Sigmoid colon (tissue), 4 donors: ENCODE measurements around the gene SFMBT2.

Experiments used
- CTCF ChIP-seq, 4 experiments: fragments of 450-650 bp in 3 of 4; fragments of 200-600 bp in 1 of 4; IDR thresholded peaks; one replicate each; pipeline ENCODE4 v1.5.1; 2016 to 2019; ENCODE audit warnings: antibody characterized with exemption in 4 of 4, mild to moderate bottlenecking in 3 of 4, moderate library complexity in 2 of 4
- POLR2A ChIP-seq, 2 donors: fragments of 450-650 bp; IDR thresholded peaks; one replicate each; pipeline ENCODE4 v1.6.1; 2016; ENCODE audit warnings: antibody characterized with exemption in 2 of 2, mild to moderate bottlenecking in 2 of 2, moderate library complexity in 2 of 2
- POLR2AphosphoS5 ChIP-seq, 4 donors: sonication (generic); formaldehyde crosslinking; IDR thresholded peaks; one replicate each; pipeline ENCODE4 v1.6.1; 2017; ENCODE audit warnings: antibody characterized with exemption in 4 of 4

DNA sequence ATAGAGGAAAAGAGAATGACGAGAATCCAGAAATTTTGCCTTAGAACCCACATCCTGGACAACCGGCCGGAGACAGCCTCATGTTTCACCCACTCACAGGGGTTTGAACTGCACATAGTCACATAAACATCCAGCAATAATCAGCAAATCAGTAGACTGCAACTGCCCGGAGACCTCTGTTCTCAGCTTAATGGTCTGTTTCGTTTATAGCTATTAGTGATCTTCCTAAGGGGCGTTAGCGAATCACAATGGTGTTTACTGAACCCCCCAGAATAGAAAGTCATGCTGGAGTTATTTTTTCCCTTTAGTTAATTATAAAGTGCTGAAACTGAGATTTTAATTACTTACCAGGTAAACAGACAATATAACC is 98.4 kb downstream of the SFMBT2 start:
- no peak for TF ChIP-seq CTCF (IDR thresholded peaks at IDR 0.05)
- TF ChIP-seq POLR2A (IDR thresholded peaks at IDR 0.05) = no peak
- no peak for TF ChIP-seq POLR2AphosphoS5 (IDR thresholded peaks at IDR 0.05)
